NCI-H2029 (cell line): ENCODE measurements around the gene MAGI1.
"Not testable (repeated sequence)": the region's sequence is repeated elsewhere in the genome, so short reads cannot be mapped to it uniquely, and the experiment has no call there.

ENCODE experiments used
- DNase-seq: peaks from one replicate; lab custom pipeline; 2025; lab: John Stamatoyannopoulos, UW

Gene MAGI1

DNA sequence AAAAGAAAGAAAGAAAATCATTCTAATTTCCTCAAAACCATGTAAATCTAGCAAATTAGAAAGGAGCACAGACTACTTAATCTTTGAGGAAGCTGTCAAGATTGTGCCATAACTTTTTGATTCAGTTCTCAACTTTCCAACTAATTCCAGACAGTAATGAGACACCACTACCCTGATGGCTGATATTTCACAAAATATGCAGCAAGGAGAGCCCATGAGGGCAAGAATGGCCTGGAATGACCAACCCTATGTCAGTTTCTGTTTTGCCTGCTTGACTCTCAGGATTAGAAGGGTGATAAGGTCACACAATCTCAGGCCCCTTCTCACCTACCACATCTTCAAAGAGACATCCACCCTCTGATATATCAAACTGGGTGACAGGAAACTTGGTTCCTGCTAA, 134.7 kb downstream of the MAGI1 start:
- DNase-seq, result no peak

- DNase-seq, result peak; percentile 4
Observed at GRCh38 chr3:65902304-65902793, 136.4 kb downstream of the MAGI1 start.

GRCh38 chr3:65901226-65901625, 137.5 kb downstream of the MAGI1 start:
- DNase-seq, result no peak

- no peak for DNase-seq
Observed at GRCh38 chr3:65899226-65899625, 139.5 kb downstream of the MAGI1 start.

- DNase-seq, result no peak
Observed at GRCh38 chr3:65897766-65898165, 141.0 kb downstream of the MAGI1 start.

DNA sequence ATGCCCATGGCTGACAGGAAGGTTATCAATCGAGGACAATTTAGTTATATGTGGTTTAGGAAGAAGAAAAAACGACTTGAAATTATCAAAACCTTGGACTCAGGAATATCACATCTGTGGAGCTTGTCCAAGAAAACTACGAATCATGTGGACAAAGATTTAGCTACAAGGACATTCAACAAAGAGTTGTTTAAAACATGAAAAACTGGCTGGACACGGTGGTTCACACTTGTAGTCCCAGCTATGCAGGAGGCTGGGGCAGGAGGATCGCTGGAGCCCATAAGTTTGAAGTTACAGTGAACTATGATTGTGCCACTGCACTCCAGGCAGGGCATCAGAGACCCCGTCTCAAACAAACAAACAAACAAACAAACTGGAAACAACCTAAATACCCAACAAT, 142.4 kb downstream of the MAGI1 start:
- DNase-seq, result no peak

DNA sequence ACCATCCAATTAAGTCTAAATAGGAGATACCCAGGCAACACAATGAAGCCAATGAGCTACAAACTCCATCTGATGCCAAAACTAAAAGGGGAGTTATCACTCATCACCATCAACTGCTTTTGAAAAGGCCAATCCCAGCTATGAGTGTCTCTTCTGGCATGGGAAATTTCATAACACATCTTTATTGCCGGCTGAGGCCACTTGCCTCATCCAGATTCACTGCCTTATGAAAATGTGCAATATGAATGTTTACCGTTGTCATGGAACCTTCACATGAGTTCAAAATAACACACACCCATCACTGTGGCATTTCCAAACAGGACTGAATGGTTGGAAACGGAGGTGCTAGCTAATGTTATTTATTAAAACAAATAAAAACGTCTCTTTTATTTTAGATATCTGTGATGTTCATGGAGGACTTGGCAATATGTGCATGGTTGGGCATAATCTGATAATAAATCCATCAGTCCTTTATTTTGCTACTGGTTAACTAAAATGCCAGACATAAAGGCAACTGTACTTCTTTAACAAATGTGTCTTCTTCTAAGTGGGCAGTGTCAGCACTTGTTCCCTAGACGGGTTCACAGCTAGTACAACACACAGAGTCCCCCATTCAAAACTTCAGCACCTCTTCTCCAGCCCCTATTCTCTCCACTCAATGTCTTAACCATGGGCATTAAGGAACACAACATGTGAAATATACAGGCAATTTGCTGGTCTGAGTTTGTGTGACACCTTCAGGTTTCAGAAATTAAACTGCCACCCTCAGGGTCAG, 143.9 kb downstream of the MAGI1 start:
- no peak for DNase-seq

GRCh38 chr3:65894126-65894525, 144.6 kb downstream of the MAGI1 start:
- no peak for DNase-seq

DNA sequence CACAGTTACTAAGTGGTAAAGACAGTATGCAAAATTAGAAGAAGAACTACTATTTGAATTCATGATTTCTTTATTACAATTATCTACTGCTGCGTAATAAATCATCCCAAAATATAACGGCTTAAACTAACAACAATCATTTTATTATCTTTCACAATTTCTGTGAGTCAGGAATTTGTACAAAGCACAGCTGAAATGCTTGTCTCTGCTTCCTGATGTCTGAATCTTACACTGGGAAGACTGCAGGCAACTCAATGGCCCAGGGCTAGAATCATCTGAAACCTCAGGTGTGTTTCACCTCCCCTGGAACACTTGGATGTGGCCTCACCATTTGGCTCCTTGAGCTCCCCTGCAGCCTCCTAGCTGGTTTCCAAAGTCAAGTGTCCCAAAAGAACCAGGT, 145.1 kb downstream of the MAGI1 start:
- no peak for DNase-seq

GRCh38 chr3:65891477-65891876, 147.2 kb downstream of the MAGI1 start:
- DNase-seq, result not testable (repeated sequence)

GRCh38 chr3:65890328-65890727, 148.4 kb downstream of the MAGI1 start:
- no peak for DNase-seq

GRCh38 chr3:65889707-65890099, 149.0 kb downstream of the MAGI1 start:
- DNase-seq, result no peak

- DNase-seq, result no peak
Observed at GRCh38 chr3:65888980-65889706, 149.6 kb downstream of the MAGI1 start.

DNA sequence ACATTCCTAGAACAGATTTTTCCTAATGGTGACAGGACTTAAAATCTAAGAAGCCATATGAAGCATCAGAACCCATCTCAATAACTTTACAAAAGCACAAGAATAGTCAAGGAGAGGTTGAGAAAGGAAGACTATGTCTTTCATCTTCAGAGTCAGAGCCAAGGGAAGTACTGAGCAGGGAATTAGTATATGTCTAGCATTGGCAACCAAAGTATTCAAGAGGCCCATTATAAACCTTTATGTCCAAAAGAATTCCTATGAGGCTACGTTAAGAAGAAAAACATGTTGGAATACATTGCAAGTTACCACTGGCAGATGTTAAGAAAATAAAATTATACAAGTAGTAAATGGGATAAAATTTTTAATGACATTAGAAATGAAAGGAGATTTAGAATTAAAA, 150.5 kb downstream of the MAGI1 start:
- no peak for DNase-seq

DNA sequence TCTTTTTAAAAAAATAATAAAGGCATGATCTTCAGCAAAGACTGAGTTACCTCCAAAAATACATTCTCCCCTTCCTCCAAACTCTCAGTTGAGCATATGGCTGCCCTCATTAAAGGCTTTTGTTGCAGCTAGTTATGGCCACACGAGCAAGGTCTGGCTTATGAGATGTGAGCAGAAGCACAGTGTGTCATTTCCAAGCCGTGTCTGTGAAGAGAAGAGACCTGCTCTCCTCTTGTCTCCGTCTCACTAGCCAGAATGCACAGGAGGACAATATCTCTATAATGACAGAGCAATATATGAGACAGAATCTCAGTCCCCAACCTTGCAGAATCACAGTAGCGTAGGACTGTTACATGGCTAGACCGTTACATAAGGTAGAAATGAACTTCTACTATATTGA, 152.3 kb downstream of the MAGI1 start:
- DNase-seq, result no peak

- DNase-seq, result no peak
Observed at GRCh38 chr3:65884071-65884470, 154.6 kb downstream of the MAGI1 start.

- DNase-seq, result peak; percentile 21
Observed at GRCh38 chr3:65883613-65884012, 155.1 kb downstream of the MAGI1 start.

GRCh38 chr3:65880350-65880749, 158.4 kb downstream of the MAGI1 start:
- no peak for DNase-seq

- no peak for DNase-seq
Observed at GRCh38 chr3:65879372-65879771, 159.3 kb downstream of the MAGI1 start.

GRCh38 chr3:65878831-65879230, 159.9 kb downstream of the MAGI1 start:
- no peak for DNase-seq

DNA sequence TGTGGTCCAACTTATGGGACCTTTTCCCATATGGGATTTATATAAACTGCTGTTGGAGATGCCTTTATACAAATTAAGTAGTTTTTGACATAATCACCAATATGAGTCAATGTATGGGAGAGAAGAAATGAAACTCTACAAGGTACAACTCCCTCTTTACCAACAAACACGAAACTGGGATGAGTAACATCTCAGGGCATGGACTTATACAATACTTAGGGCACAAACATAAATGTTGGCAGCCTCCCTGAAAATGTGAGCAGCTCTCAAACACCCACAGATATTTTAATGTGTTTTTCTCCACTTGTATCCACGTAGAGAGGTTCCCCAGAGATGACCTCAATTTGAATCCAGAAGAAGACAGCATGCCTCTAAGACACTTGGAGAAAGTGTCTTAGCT, 161.6 kb downstream of the MAGI1 start:
- no peak for DNase-seq

GRCh38 chr3:65876028-65876420, 162.7 kb downstream of the MAGI1 start:
- no peak for DNase-seq

- no peak for DNase-seq
Observed at GRCh38 chr3:65875393-65876027, 163.2 kb downstream of the MAGI1 start.
